GM19099 (cell line): ENCODE measurements around the gene RAB24.

Source experiments
- POLR2A ChIP-seq: IDR thresholded peaks from 3 replicates; pipeline ENCODE4 v1.6.1; 2011; ENCODE audit warnings: low read depth; ENCODE audit not compliant: insufficient read length; ENCODE audit errors: extremely low read depth

The RAB24 gene

GRCh38 chr5:177307544-177308363 is 4.2 kb upstream of the RAB24 start:
- TF ChIP-seq POLR2A: no peak

DNA sequence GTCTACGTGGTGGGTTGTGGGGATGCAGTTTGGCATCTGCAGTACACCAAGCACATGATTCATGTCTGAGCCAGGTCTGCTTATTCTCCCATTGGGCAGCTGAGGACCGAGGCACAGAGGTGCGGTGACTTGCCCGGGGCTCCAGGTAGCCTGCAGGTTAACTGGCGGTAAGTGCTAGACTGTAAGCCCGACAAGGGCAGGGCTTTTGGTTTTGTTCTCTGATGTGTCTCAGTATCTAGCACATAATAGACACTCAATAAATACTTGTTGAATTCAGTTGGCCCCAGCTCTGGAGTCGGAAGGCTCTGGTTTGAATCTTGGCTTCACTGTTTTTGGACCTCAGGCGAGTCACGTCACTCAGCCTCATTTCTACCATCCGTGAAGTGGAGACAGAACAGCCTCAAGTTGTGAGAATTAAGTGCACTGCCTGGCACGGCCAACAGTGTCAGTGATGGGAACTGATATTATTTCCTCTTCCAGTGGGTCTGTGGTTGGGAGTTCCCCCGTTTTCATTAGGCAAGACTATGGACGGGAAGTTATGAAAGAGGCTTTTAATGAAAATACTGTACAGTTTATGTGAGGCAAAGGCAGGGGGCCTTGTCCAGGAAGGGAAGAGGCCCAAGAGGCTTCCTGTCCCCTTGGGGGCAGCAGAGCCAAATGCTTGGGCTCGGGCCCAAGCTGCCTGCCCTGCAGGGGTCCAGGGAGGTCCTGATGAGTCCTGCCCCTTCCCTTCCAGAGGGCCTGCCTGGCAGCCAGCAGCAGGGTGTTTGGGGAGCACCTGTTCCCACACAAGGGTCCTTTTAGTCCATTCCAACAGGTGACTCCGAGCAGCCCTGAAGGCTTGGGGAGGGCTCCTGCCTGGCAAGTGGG is 3.4 kb upstream of the RAB24 start:
- no peak for TF ChIP-seq POLR2A

- no peak for TF ChIP-seq POLR2A
Observed at GRCh38 chr5:177304392-177305119, 1.0 kb upstream of the RAB24 start.

GRCh38 chr5:177303925-177304391 is 439 bp upstream of the RAB24 start:
- no peak for TF ChIP-seq POLR2A

- TF ChIP-seq POLR2A: no peak
Observed at GRCh38 chr5:177302354-177303110, 987 bp downstream of the RAB24 start.

DNA sequence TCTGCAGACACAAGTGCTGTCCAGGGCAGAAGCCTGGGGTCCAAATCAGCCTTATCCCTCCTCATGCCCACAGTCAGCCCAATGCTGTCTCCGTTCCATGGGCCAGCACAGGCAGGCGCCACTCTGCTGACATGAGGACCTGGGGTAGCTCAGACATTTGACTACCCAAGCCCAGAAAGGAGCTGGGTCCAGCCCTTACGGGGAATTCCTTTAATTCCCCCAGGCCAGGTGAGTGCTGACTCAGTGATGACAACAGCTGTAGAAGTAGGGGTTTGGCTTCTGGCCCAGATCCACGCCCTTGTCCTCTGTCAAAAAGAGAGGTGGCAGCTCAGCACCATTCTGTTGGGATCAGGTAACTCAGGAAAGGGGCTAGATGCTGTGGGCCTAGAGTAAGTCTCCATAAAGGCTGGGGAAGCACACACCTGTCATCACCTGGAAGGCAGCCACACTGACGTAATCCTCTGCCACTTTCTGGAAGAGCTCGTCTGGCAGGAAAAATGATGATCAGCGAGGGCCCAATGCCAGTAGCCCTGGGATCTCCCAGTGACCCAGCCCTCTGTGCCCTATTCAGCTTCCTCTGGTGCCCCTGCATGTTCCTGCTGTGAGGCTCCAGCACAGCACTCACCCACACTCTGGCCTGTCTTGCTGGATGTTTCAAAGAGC is 1.9 kb downstream of the RAB24 start:
- TF ChIP-seq POLR2A: peak; percentile 22

GRCh38 chr5:177300951-177301350 is 2.6 kb downstream of the RAB24 start:
- no peak for TF ChIP-seq POLR2A

GRCh38 chr5:177300236-177300880 is 3.2 kb downstream of the RAB24 start:
- no peak for TF ChIP-seq POLR2A

GRCh38 chr5:177299697-177300096 is 3.8 kb downstream of the RAB24 start:
- TF ChIP-seq POLR2A: no peak

DNA sequence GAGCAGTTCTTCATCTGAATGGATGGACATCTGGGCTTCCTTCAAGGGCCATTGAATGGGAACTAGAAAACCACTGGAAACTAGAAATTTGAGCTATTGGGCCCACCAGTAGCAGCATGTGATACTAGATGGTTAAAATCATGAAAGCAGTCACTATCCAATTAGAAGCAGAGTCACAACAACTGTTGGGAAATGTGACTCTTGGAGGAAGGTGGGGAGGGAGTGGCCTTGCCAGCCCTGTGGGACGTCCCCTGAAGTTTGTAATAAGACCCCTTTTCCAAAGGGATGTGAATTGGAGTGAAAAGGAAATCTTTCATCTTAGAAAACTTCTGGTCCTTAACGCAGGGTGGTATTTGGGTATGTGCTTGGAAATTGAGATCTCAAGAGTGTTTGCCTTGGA is 5.6 kb downstream of the RAB24 start:
- TF ChIP-seq POLR2A: no peak

DNA sequence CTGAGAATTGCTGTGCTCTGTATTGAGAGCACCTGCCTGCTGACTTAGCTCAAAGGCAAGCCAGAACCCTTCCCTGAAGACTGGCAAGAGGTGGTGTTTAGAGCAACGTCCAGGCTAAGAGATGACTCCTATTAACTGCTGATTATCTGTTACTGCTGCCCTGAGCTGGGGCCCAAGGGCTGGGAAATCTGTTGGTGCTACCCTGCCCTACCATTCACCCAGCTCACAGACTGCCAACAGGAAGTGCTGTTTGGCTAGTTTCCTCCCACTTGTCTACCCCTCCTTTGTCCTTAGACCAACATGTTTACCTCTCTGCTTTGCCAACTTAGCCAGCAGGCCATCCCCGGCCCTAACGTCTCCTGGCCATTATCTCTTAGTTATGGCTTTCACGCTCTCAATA is 6.9 kb downstream of the RAB24 start:
- no peak for TF ChIP-seq POLR2A

DNA sequence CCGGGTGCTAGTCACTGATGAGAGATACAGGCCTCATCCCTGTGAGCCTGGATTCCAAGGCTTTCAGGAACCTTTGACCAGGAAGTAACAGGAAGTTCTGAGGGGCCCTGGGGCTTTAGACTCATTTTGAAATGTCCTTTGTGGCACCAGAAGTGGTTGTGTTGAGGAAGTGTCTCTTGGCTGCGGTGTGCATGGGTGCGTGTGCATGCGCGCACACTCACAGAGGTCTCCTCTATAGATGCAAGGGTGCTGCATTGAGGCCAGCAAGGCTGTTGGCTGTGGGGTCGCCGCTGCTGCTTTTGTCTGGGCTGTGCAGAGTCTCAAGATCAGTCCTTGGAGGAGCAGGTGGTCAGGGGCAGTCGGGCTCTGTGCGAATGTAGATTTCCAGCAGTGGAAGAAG is 7.6 kb downstream of the RAB24 start:
- no peak for TF ChIP-seq POLR2A

- TF ChIP-seq POLR2A: no peak
Observed at GRCh38 chr5:177294632-177295031, 8.9 kb downstream of the RAB24 start.
